NCI-H1092 treated with DMSO at 0.1 percent for 48 hours (cell line): Measurements from ENCODE around the gene LY6G6D.

ENCODE experiments used
- DNase-seq: peaks from one replicate; lab custom pipeline; 2025; lab: John Stamatoyannopoulos, UW

Gene LY6G6D

DNA sequence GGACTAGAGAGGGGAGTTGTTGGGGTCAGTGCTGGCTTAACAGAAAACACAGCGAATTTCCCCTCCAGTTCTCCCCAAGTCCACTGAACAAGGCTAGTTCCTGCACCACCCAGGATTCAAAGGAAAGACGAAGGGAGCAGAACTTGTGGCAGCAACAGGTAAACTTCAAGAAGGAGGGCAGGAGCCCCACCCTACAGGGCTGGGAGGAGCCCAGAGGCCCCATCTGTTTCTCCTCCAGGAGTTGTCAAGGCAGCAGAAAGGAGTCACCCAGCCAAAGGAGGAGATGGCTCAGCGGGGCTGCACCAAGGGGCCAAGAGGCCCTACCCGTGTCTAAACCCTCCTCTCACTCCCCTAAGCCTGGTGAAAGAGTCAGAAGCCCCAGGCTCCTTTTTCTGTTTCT, 49.0 kb downstream of the LY6G6D start:
- no peak for DNase-seq

DNA sequence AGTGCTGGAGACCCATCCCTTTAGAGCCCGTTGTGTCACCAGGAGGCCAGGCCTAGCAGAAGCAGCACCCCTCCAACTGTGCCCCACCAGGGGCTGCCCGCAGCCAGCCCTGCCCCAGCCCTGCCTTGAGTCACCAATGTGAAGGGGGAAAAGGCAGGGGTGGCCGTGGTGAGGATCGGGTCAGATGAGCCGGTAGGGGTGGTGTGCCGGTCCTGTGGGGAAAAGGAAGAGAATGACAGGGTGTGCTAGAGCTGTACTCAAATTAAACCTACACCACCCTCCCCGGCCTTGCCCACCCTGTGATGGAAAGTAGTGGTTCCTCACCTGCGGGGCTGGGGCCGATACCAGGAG, 50.4 kb downstream of the LY6G6D start:
- no peak for DNase-seq

DNA sequence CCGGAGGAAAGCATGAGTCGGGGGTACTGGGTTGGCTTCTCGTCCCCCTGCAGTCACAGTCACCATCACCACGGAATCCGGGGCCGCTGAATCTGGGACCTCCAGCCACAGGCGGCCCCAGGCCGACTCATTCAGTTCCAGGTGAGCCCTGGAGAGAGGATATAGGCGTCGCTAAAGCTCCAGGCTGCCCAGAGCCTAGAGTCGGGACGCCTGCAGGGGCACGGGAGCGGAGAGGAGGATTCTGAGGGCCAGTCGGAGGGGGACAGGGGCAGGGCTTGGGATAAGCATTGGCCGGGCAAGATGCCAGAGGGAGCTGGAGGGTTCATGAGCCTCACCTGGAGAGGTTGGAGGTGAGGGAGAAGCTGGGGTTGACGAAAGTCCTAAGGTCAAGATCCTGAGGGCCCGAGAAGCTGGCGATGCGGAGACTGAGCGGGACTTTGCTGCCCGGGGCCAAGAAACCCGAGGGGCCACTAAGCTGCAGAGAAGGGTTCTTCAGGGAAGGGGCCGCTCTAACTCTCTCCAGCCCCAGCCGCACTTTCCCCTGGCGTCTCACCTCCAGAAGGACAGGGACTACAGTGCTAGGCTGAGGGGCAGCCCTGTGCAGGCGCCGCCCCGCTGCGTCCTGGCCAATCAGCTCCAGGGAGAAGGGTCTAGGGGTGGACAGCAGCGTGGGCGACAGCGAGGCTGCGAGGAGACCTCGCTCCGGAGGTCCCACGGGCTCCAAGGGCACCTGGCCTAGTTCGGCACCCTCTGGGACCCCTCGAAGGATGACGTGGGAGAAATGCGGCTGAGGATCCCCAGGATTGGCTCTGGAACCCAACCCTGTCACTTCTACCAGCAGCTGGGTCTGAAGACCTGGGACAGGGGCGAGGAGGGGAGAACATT, 51.0 kb downstream of the LY6G6D start:
- no peak for DNase-seq

DNA sequence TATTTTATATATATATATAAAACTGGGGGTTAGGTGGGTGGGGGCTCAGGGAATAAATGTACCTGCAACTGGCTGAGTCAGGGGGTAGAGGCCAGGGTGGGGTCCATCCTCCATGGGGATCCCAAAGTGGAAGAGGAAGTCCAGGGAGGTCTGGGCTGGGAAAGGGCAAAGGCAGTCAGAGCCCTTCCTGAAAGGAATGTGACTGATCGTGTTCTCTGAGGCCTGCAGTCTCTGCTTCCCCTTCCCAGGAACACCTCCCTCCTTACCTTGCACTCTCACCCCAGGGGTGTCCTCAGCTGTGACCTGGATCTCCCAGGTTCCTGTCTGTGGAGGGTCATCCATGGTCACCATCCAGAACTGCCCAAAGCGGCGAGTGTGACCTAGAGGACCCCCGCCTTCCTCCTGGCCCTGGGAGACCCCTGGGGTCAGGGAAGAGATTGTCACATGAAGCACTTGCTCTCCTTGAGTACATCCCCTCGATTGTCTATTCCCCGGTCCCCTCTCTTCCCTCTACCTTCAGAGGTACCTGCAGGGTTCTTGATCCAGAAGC, 52.0 kb downstream of the LY6G6D start:
- no peak for DNase-seq
